Lower lobe of right lung (tissue), 2 donors: ENCODE results near the gene MYADML2. TPM values are rescaled to one million over a fixed set of nuclear protein-coding genes. Genes with fewer than 3 reads are reported as not detected.
A peak's percentile ranks its signal among the peaks of the same experiment; 100 is the strongest.
"Not testable (repeated sequence)": the region's sequence is repeated elsewhere in the genome, so short reads cannot be mapped to it uniquely, and the experiment has no call there.

Experiments used
- ATAC-seq, 2 donors: fragments of 200-7000 bp; cut with Tn5 transposase; one replicate each; pipeline ENCODE4 v1.9.1; 2020 to 2022; ENCODE audit warnings: mild to moderate bottlenecking in 2 of 2, moderate library complexity in 2 of 2
- DNase-seq: peaks from one replicate; pipeline ENCODE4 v3.0.0-alpha.2; 2020
- H3K27ac ChIP-seq: fragments of 200-600 bp; one replicate; pipeline ENCODE4 v1.8.0; 2022
- H3K27me3 ChIP-seq: fragments of 200-600 bp; one replicate; pipeline ENCODE4 v1.8.0; 2022; ENCODE audit warnings: low read depth
- H3K36me3 ChIP-seq: fragments of 200-600 bp; one replicate; pipeline ENCODE4 v1.8.0; 2022; ENCODE audit warnings: mild to moderate bottlenecking
- H3K4me1 ChIP-seq: fragments of 200-600 bp; one replicate; pipeline ENCODE4 v1.8.0; 2022
- H3K4me3 ChIP-seq: fragments of 200-600 bp; one replicate; pipeline ENCODE4 v1.8.0; 2022; ENCODE audit warnings: mild to moderate bottlenecking
- H3K9me3 ChIP-seq: fragments of 200-600 bp; one replicate; pipeline ENCODE4 v1.8.0; 2022
- CTCF ChIP-seq: fragments of 200-600 bp; IDR thresholded peaks from one replicate; pipeline ENCODE4 v1.8.0; 2022; ENCODE audit warnings: antibody characterized with exemption, mild to moderate bottlenecking
- intact Hi-C: fragments of 100-400 bp; cut with DNase I; formaldehyde crosslinking; loops from one replicate; pipeline ENCODE4 v1.11.0; 2022
- total RNA-seq: library from RNA; stranded (reverse); fragmentation: NEBNext Ultra II Directional; extraction: Animal tissue kit (Norgen Biotek cat#: 25700); gene quantifications from one replicate; pipeline ENCODE4 v1.2.1, GENCODE V29; 2021
- donor health status: DM: no; HTN: yes; CAD: no; lungs with severe emphysema.

Gene MYADML2
- total RNA-seq, 1 donor from 2014 or later = not detected

- peaks cover 23% of the 10 kb centered on the region for H3K27me3 ChIP-seq
- no peak overlapping the region for H3K4me3 ChIP-seq
- H3K9me3 ChIP-seq = no peaks in the 10 kb centered on the region
- H3K27ac ChIP-seq = no peak overlapping the region
- TF ChIP-seq CTCF = no peak
- H3K36me3 ChIP-seq = no peaks in the 10 kb centered on the region
- DNase-seq (no peak), ATAC-seq (no peak)
- peaks cover 3% of the 10 kb centered on the region for H3K4me1 ChIP-seq
- intact Hi-C loops = no loop called here
Measured at GRCh38 chr17:81954131-81955057, 7.4 kb upstream of the MYADML2 start.

- ATAC-seq, H3K4me3 ChIP-seq, H3K4me1 ChIP-seq, H3K36me3 ChIP-seq, DNase-seq, H3K27ac ChIP-seq, intact Hi-C loops, H3K9me3 ChIP-seq: not testable (repeated sequence)
- peaks cover 14% of the 10 kb centered on the region for H3K27me3 ChIP-seq
Measured at GRCh38 chr17:81953443-81953842, 6.4 kb upstream of the MYADML2 start.

- no peak overlapping the region for H3K27ac ChIP-seq
- H3K4me3 ChIP-seq = no peak overlapping the region
- DNase-seq (no peak), ATAC-seq (peak; percentile 5 to 23)
- intact Hi-C loops = no loop called here
- H3K9me3 ChIP-seq = no peaks in the 10 kb centered on the region
- no peak for TF ChIP-seq CTCF
- H3K36me3 ChIP-seq = no peaks in the 10 kb centered on the region
- no peaks in the 10 kb centered on the region for H3K4me1 ChIP-seq
- peaks cover 7% of the 10 kb centered on the region for H3K27me3 ChIP-seq
Measured at GRCh38 chr17:81952792-81953228, 5.8 kb upstream of the MYADML2 start.

- no peaks in the 10 kb centered on the region for H3K4me1 ChIP-seq
- DNase-seq = no peak
- H3K27ac ChIP-seq = no peak overlapping the region
- intact Hi-C loops = no loop called here
- H3K36me3 ChIP-seq = no peaks in the 10 kb centered on the region
- ATAC-seq = no peak
- peaks cover 5% of the 10 kb centered on the region for H3K27me3 ChIP-seq
- H3K9me3 ChIP-seq = no peaks in the 10 kb centered on the region
- no peak overlapping the region for H3K4me3 ChIP-seq
- no peak for TF ChIP-seq CTCF
Measured at GRCh38 chr17:81951785-81952684, 5.0 kb upstream of the MYADML2 start.

- no peak for ATAC-seq
- intact Hi-C loops = no loop called here
- Histone ChIP-seq H3K27me3 (no peaks in the 10 kb centered on the region), H3K4me3 (no peak overlapping the region), H3K9me3 (no peaks in the 10 kb centered on the region), H3K27ac (no peak overlapping the region), H3K36me3 (no peaks in the 10 kb centered on the region), H3K4me1 (no peaks in the 10 kb centered on the region)
- no peak for DNase-seq
- TF ChIP-seq CTCF = no peak
Measured at GRCh38 chr17:81950501-81950900, 3.5 kb upstream of the MYADML2 start.
